SK-N-SH treated with all-trans-retinoic acid at 6 μM for 48 hours (cell line): ENCODE data around the gene MYBL2.

Source experiments
- ATAC-seq: fragments of 200-7000 bp; cut with Tn5 transposase; 3 replicates; pipeline ENCODE4 v1.9.1; 2020; ENCODE audit warnings: mild to moderate bottlenecking, moderate library complexity
- CSDC2 ChIP-seq: fragments of 250-450 bp; sonication (Bioruptor Pico); IDR thresholded peaks from 2 replicates; pipeline ENCODE4 v1.5.0; 2020; ENCODE audit warnings: mild to moderate bottlenecking, moderate library complexity
- ESRRG ChIP-seq: fragments of 250-450 bp; sonication (Bioruptor Pico); IDR thresholded peaks from 2 replicates; pipeline ENCODE4 v1.6.1; 2021; ENCODE audit warnings: mild to moderate bottlenecking
- GLIS3 ChIP-seq: fragments of 250-450 bp; sonication (Bioruptor Pico); IDR thresholded peaks from 2 replicates; pipeline ENCODE4 v1.5.0; 2020; ENCODE audit warnings: mild to moderate bottlenecking, moderate library complexity
- ISL1 ChIP-seq: fragments of 250-450 bp; sonication (Bioruptor Pico); IDR thresholded peaks from 2 replicates; pipeline ENCODE4 v2.1.2; 2022; ENCODE audit warnings: mild to moderate bottlenecking, moderate library complexity
- OSR1 ChIP-seq: fragments of 250-450 bp; sonication (Bioruptor Pico); IDR thresholded peaks from 2 replicates; pipeline ENCODE4 v1.8.0; 2022; ENCODE audit warnings: moderate library complexity, mild to moderate bottlenecking, inconsistent platforms
- PPARA ChIP-seq: fragments of 250-450 bp; sonication (Bioruptor Pico); IDR thresholded peaks from 2 replicates; pipeline ENCODE4 v1.5.0; 2020; ENCODE audit warnings: mild to moderate bottlenecking, borderline replicate concordance
- RARB ChIP-seq: fragments of 250-450 bp; sonication (Bioruptor Pico); IDR thresholded peaks from 2 replicates; pipeline ENCODE4 v1.8.0; 2021; ENCODE audit warnings: mild to moderate bottlenecking, moderate library complexity
- SNAI2 ChIP-seq: fragments of 250-450 bp; sonication (Bioruptor Pico); IDR thresholded peaks from 2 replicates; pipeline ENCODE4 v1.5.0; 2020; ENCODE audit warnings: mild to moderate bottlenecking, moderate library complexity
- TOX ChIP-seq: fragments of 250-450 bp; sonication (Bioruptor Pico); IDR thresholded peaks from 2 replicates; pipeline ENCODE4 v1.8.0; 2021; ENCODE audit warnings: mild to moderate bottlenecking, moderate library complexity, borderline replicate concordance
- TSHZ2 ChIP-seq: fragments of 250-450 bp; sonication (Bioruptor Pico); IDR thresholded peaks from 2 replicates; pipeline ENCODE4 v1.5.0; 2020; ENCODE audit warnings: mild to moderate bottlenecking, moderate library complexity
- ZC3H10 ChIP-seq: fragments of 250-450 bp; sonication (Bioruptor Pico); IDR thresholded peaks from 2 replicates; pipeline ENCODE4 v1.5.1; 2021; ENCODE audit warnings: mild to moderate bottlenecking, moderate library complexity
- ZFP3 ChIP-seq: fragments of 250-450 bp; sonication (Bioruptor Pico); IDR thresholded peaks from 2 replicates; pipeline ENCODE4 v1.5.0; 2020; ENCODE audit warnings: mild to moderate bottlenecking, moderate library complexity
- ZFP30 ChIP-seq: fragments of 450-650 bp; formaldehyde crosslinking; IDR thresholded peaks from 2 replicates; pipeline ENCODE4 v1.5.0; 2022; ENCODE audit warnings: mild to moderate bottlenecking, moderate library complexity
- ZNF565 ChIP-seq: fragments of 450-650 bp; formaldehyde crosslinking; conservative IDR thresholded peaks from 2 replicates; pipeline ENCODE4 v1.5.0; 2020; ENCODE audit warnings: low read depth, mild to moderate bottlenecking, moderate library complexity
- ZNF70 ChIP-seq: fragments of 450-650 bp; formaldehyde crosslinking; IDR thresholded peaks from 2 replicates; pipeline ENCODE4 v1.5.0; 2020; ENCODE audit warnings: mild to moderate bottlenecking, moderate library complexity
- ZNF8 ChIP-seq: fragments of 450-650 bp; formaldehyde crosslinking; IDR thresholded peaks from 2 replicates; pipeline ENCODE4 v1.5.0; 2020; ENCODE audit warnings: mild to moderate bottlenecking, moderate library complexity
- TF ChIP-seq, protein P1 (sequence below): fragments of 250-450 bp; sonication (Bioruptor Pico); IDR thresholded peaks from 2 replicates; pipeline ENCODE4 v1.8.0; 2021; ENCODE audit warnings: low read depth, mild to moderate bottlenecking, moderate library complexity, borderline replicate concordance
- TF ChIP-seq, protein P2 (sequence below): fragments of 250-450 bp; sonication (Bioruptor Pico); IDR thresholded peaks from 2 replicates; pipeline ENCODE4 v1.5.1; 2021; ENCODE audit warnings: mild to moderate bottlenecking, moderate library complexity
- TF ChIP-seq, protein P3 (sequence below): fragments of 250-450 bp; sonication (Bioruptor Pico); IDR thresholded peaks from 2 replicates; pipeline ENCODE4 v1.8.0; 2020; ENCODE audit warnings: mild to moderate bottlenecking, moderate library complexity, borderline replicate concordance

Gene MYBL2

GRCh38 chr20:43702502-43702901 is 35.6 kb downstream of the MYBL2 start:
- no peak for TF ChIP-seq ZNF70 (CRISPR knock-in tag)
- TF ChIP-seq, protein P1, sequence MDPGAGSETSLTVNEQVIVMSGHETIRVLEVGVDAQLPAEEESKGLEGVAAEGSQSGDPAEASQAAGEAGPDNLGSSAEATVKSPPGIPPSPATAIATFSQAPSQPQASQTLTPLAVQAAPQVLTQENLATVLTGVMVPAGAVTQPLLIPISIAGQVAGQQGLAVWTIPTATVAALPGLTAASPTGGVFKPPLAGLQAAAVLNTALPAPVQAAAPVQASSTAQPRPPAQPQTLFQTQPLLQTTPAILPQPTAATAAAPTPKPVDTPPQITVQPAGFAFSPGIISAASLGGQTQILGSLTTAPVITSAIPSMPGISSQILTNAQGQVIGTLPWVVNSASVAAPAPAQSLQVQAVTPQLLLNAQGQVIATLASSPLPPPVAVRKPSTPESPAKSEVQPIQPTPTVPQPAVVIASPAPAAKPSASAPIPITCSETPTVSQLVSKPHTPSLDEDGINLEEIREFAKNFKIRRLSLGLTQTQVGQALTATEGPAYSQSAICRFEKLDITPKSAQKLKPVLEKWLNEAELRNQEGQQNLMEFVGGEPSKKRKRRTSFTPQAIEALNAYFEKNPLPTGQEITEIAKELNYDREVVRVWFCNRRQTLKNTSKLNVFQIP (CRISPR knock-in tag), result no peak
- TF ChIP-seq SNAI2 (CRISPR knock-in tag), result no peak
- TF ChIP-seq ZNF8 (CRISPR knock-in tag), result no peak
- ATAC-seq, result no peak

GRCh38 chr20:43710370-43711044 is 43.6 kb downstream of the MYBL2 start:
- no peak for ATAC-seq
- TF ChIP-seq ZFP3 (CRISPR knock-in tag) (no peak), OSR1 (CRISPR knock-in tag) (no peak), ZNF565 (CRISPR knock-in tag) (no peak), ISL1 (CRISPR knock-in tag) (no peak)
- TF ChIP-seq, protein P1 (CRISPR knock-in tag), result no peak

DNA sequence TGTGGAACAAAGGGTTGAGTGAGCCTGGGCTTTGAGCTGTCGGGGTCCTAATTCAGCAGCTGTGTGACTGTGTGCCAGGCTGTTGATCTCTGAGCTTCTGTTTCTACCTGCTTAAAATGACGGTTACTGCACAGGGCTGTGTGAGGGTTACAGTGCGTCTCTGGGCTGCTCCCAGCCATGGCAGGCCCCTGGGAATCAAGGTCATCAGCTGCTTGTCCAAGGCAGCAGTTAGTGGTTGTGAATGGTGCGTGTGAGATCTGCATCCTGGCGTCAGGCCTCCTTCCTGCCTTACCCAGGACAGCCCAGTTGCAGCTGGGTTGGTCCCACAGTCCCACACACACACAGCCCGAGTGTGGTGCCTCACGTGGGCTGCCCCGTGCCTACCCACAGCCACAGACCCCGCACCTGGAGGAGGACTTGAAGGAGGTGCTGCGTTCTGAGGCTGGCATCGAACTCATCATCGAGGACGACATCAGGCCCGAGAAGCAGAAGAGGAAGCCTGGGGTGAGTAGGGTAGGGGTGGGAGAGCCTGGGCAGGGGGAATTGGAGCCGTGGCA is 44.3 kb downstream of the MYBL2 start:
- no peak for ATAC-seq
- TF ChIP-seq ISL1 (CRISPR knock-in tag), result no peak
- TF ChIP-seq, protein P2, sequence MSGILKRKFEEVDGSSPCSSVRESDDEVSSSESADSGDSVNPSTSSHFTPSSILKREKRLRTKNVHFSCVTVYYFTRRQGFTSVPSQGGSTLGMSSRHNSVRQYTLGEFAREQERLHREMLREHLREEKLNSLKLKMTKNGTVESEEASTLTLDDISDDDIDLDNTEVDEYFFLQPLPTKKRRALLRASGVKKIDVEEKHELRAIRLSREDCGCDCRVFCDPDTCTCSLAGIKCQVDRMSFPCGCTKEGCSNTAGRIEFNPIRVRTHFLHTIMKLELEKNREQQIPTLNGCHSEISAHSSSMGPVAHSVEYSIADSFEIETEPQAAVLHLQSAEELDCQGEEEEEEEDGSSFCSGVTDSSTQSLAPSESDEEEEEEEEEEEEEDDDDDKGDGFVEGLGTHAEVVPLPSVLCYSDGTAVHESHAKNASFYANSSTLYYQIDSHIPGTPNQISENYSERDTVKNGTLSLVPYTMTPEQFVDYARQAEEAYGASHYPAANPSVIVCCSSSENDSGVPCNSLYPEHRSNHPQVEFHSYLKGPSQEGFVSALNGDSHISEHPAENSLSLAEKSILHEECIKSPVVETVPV (CRISPR knock-in tag), result no peak
- TF ChIP-seq ESRRG (CRISPR knock-in tag), result no peak
- TF ChIP-seq PPARA (CRISPR knock-in tag), result no peak
- TF ChIP-seq, protein P1 (CRISPR knock-in tag), result no peak
- TF ChIP-seq TOX (CRISPR knock-in tag), result no peak
- no peak for TF ChIP-seq OSR1 (CRISPR knock-in tag)
- TF ChIP-seq GLIS3, result no peak
- TF ChIP-seq, protein P3, sequence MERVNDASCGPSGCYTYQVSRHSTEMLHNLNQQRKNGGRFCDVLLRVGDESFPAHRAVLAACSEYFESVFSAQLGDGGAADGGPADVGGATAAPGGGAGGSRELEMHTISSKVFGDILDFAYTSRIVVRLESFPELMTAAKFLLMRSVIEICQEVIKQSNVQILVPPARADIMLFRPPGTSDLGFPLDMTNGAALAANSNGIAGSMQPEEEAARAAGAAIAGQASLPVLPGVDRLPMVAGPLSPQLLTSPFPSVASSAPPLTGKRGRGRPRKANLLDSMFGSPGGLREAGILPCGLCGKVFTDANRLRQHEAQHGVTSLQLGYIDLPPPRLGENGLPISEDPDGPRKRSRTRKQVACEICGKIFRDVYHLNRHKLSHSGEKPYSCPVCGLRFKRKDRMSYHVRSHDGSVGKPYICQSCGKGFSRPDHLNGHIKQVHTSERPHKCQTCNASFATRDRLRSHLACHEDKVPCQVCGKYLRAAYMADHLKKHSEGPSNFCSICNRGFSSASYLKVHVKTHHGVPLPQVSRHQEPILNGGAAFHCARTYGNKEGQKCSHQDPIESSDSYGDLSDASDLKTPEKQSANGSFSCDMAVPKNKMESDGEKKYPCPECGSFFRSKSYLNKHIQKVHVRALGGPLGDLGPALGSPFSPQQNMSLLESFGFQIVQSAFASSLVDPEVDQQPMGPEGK (CRISPR knock-in tag), result no peak
- no peak for TF ChIP-seq ZFP30 (CRISPR knock-in tag)
- no peak for TF ChIP-seq ZC3H10 (CRISPR knock-in tag)
- no peak for TF ChIP-seq CSDC2 (CRISPR knock-in tag)
- TF ChIP-seq ZFP3 (CRISPR knock-in tag), result no peak
- no peak for TF ChIP-seq ZNF8 (CRISPR knock-in tag)
- TF ChIP-seq SNAI2 (CRISPR knock-in tag), result no peak
- TF ChIP-seq RARB, result no peak

- ATAC-seq, result no peak
- TF ChIP-seq ZC3H10 (CRISPR knock-in tag) (no peak), GLIS3 (no peak), RARB (no peak), TSHZ2 (CRISPR knock-in tag) (no peak), SNAI2 (CRISPR knock-in tag) (no peak), CSDC2 (CRISPR knock-in tag) (no peak)
- TF ChIP-seq, protein P1 (CRISPR knock-in tag), result no peak
- TF ChIP-seq, protein P3 (CRISPR knock-in tag), result no peak
Observed at GRCh38 chr20:43715044-43715443, 48.1 kb downstream of the MYBL2 start.
